Endothelial cell of umbilical vein (primary cell): ENCODE data around the gene VAV2. TPM values are rescaled to one million over a fixed set of nuclear protein-coding genes. Genes with fewer than 3 reads are reported as not detected.

Source experiments
- BruUV-seq: library from RNA; stranded (reverse); fragments of 400-500 nt; replicated peaks from 2 replicates; lab custom pipeline; 2021; lab: Mats Ljungman, UMichigan
- CTCF ChIA-PET: fragments of 300-600, 350-600 bp; sonication (Branson Sonifier 250); formaldehyde crosslinking; loops from one replicate; lab custom pipeline; 2021; ENCODE audit warnings: antibody characterized with exemption, inconsistent platforms; lab: Charles Lee
- POLR2A ChIA-PET: fragments of 300-600, 350-600 bp; sonication (Branson Sonifier 250); formaldehyde crosslinking; loops from one replicate; lab custom pipeline; 2021; ENCODE audit warnings: antibody characterized with exemption, inconsistent platforms; lab: Charles Lee
- DNase-seq: peaks from one replicate; pipeline ENCODE4 v3.0.0-alpha.2; 2011; ENCODE audit warnings: low read depth, low spot score
- FAIRE-seq: peaks from 2 replicates; lab custom pipeline; 2011; peaks lifted over from hg19 to GRCh38; lab: Jason Lieb, UNC
- H2AFZ ChIP-seq: 2 replicates; pipeline ENCODE4 v1.6.0; 2012; ENCODE audit warnings: low read depth, low read length, control low read depth, inconsistent platforms
- H3K27ac ChIP-seq: 2 replicates; pipeline ENCODE4 v1.5.1; 2011; ENCODE audit warnings: low read depth, mild to moderate bottlenecking, control low read depth, low read length, moderate library complexity; ENCODE audit not compliant: insufficient read depth
- H3K27me3 ChIP-seq, 2 experiments: 2 replicates each; pipeline versions ENCODE4 v1.6.0 to v1.6.1; 2011; ENCODE audit warnings: low read length in 2 of 2, mixed read lengths in 1 of 2; ENCODE audit not compliant: control insufficient read depth in 2 of 2, insufficient read depth in 2 of 2
- H3K36me3 ChIP-seq, 2 experiments: 2 replicates in 1 of 2; 3 replicates in 1 of 2; pipeline ENCODE4 v1.5.1; 2011; ENCODE audit warnings: low read length in 2 of 2, mild to moderate bottlenecking in 1 of 2, moderate library complexity in 1 of 2; ENCODE audit not compliant: control insufficient read depth in 2 of 2, insufficient read depth in 2 of 2; ENCODE audit errors: extremely low read depth in 1 of 2
- H3K4me1 ChIP-seq: 3 replicates; pipeline ENCODE4 v1.5.1; 2011; ENCODE audit warnings: mild to moderate bottlenecking, low read length; ENCODE audit not compliant: control insufficient read depth, insufficient read depth; ENCODE audit errors: extremely low read depth
- H3K4me2 ChIP-seq: 2 replicates; pipeline ENCODE4 v1.6.1; 2011; ENCODE audit warnings: low read length, control low read depth, mixed read lengths; ENCODE audit not compliant: insufficient read depth
- H3K4me3 ChIP-seq, 3 experiments: fragments of 200-600 bp in 1 of 3; sonication (generic), shearing (Covaris generic) in 1 of 3; replicated peaks in 1 of 3; 2 replicates each; pipeline ENCODE4 v1.5.1; 2011 to 2016; ENCODE audit warnings: control low read depth in 3 of 3, low read length in 3 of 3, mild to moderate bottlenecking in 2 of 3, inconsistent platforms in 1 of 3, low read depth in 1 of 3, moderate library complexity in 1 of 3; ENCODE audit not compliant: insufficient read depth in 1 of 3
- H3K79me2 ChIP-seq: 2 replicates; pipeline ENCODE4 v1.6.0; 2012; ENCODE audit warnings: low read length, inconsistent platforms; ENCODE audit not compliant: control insufficient read depth, insufficient read depth
- H3K9ac ChIP-seq: replicated peaks from 2 replicates; pipeline ENCODE3; 2011; ENCODE audit warnings: low read length, control low read depth; ENCODE audit not compliant: insufficient read depth; ENCODE audit errors: extremely low read depth
- H3K9me1 ChIP-seq: replicated peaks from 3 replicates; pipeline ENCODE4 v1.6.0; 2011; ENCODE audit warnings: mild to moderate bottlenecking, low read length; ENCODE audit not compliant: control insufficient read depth, insufficient read depth; ENCODE audit errors: extremely low read depth
- H3K9me3 ChIP-seq: replicated peaks from 2 replicates; pipeline ENCODE4 v1.5.1; 2012; ENCODE audit warnings: low read length, inconsistent platforms; ENCODE audit not compliant: control insufficient read depth, insufficient read depth
- H4K20me1 ChIP-seq: replicated peaks from 2 replicates; pipeline ENCODE3; 2011; ENCODE audit warnings: mild to moderate bottlenecking, low read length; ENCODE audit not compliant: control insufficient read depth, insufficient read depth; ENCODE audit errors: extremely low read depth
- CTCF ChIP-seq, 2 donors: IDR thresholded peaks; 1 replicate in 1 of 2; 2 replicates in 1 of 2; pipeline ENCODE4 v1.5.1; 2011; ENCODE audit warnings: low read length in 2 of 2, mild to moderate bottlenecking in 2 of 2, moderate library complexity in 2 of 2, control low read depth in 1 of 2, inconsistent platforms in 1 of 2, low read depth in 1 of 2; ENCODE audit not compliant: insufficient read depth in 1 of 2; ENCODE audit errors: extremely low read depth in 1 of 2
- EZH2 ChIP-seq: IDR thresholded peaks from 2 replicates; pipeline ENCODE4 v1.6.1; 2012; ENCODE audit warnings: borderline replicate concordance, low read depth, mild to moderate bottlenecking, moderate library complexity, low read length, inconsistent platforms; ENCODE audit not compliant: severe bottlenecking
- FOS ChIP-seq: IDR thresholded peaks from 2 replicates; pipeline ENCODE4 v1.6.1; 2011; ENCODE audit warnings: mild to moderate bottlenecking, low read length, moderate library complexity, borderline replicate concordance; ENCODE audit not compliant: insufficient read depth
- GATA2 ChIP-seq: IDR thresholded peaks from 2 replicates; pipeline ENCODE4 v1.7.0; 2011; ENCODE audit warnings: low read depth, mild to moderate bottlenecking, moderate library complexity, mixed read lengths, low read length; ENCODE audit not compliant: insufficient read length, insufficient read depth
- JUN ChIP-seq: IDR thresholded peaks from 2 replicates; pipeline ENCODE4 v1.6.1; 2011; ENCODE audit warnings: borderline replicate concordance, low read depth; ENCODE audit not compliant: insufficient read length, insufficient read depth
- MAX ChIP-seq: IDR thresholded peaks from 2 replicates; pipeline ENCODE4 v1.6.1; 2011; ENCODE audit not compliant: insufficient read depth, insufficient read length
- MYC ChIP-seq: IDR thresholded peaks from one replicate; pipeline ENCODE4 v1.6.1; 2011; ENCODE audit warnings: mild to moderate bottlenecking, low read depth, low read length
- POLR2A ChIP-seq: IDR thresholded peaks from 2 replicates; pipeline ENCODE4 v1.6.1; 2012; ENCODE audit warnings: low read depth, mild to moderate bottlenecking, control low read depth, low read length
- POLR2AphosphoS5 ChIP-seq: IDR thresholded peaks from 2 replicates; pipeline ENCODE4 v1.6.1; 2012; ENCODE audit warnings: low read depth, mild to moderate bottlenecking, control low read depth, low read length, moderate library complexity; ENCODE audit not compliant: insufficient read depth
- dilution Hi-C: fragments of 300-500 bp; cut with MboI; formaldehyde crosslinking; loops from one replicate; pipeline ENCODE4 v1.15.0; 2019; ENCODE audit warnings: low sequenced_read_pairs; ENCODE audit not compliant: extremely low pct_ligation_motif_present
- intact Hi-C: fragments of 100-400 bp; cut with micrococcal nuclease; formaldehyde crosslinking; loops from one replicate; pipeline ENCODE4 v1.10.0; 2022
- polyA plus RNA-seq, 4 experiments: library from polyadenylated mRNA; depleted of rRNA in 3 of 4; stranded (reverse) in 3 of 4; unstranded in 1 of 4; fragments of >200 nt; gene quantifications; 2 replicates each; pipeline versions ENCODE4 v1.2.1 to v1.2.3, GENCODE V29; 2011 to 2012; ENCODE audit warnings: missing spikeins in 1 of 4
- total RNA-seq: library from RNA; stranded (reverse); gene quantifications from 2 replicates; pipeline ENCODE4 v1.2.3, GENCODE V29; 2021

Gene VAV2
- total and polyA plus RNA-seq, 2 donors (not counting 3 experiments of a cell fraction or from before 2014, with no cell fraction given) = 10.6 to 30.6 TPM

DNA sequence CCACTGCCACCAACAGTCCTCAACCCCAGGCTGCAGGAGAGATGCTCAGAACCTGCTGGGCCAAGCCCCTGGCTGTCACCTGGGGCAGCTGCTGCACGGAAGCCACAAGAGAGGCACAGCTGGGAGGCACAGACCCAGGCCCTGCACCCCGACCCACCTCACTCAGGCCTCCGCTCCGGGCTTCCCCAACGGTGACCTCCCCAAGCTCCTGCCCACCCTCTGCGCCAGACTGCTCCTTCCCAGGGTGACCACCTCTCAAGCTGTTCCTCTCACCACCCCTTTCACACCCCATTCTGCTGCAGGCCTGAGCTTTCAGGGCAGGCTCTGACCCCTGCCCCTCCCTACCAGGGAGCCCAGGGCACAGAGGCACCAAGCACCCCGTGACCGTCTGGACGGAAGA lies 33.0 kb downstream of the VAV2 start:
- ChIA-PET POLR2A (no interaction called here), CTCF (interaction anchor here (1.4 kb wide), 1 partner anchor 11 kb away, joined by 6 read pairs; no protein-coding TSS in a partner anchor)
- BruUV-seq = no TSS peak
- Histone ChIP-seq H3K4me3 (no peak overlapping the region), H3K36me3 (no peaks in the 10 kb centered on the region), H4K20me1 (no peaks in the 10 kb centered on the region), H3K9me1 (no peaks in the 10 kb centered on the region), H3K9ac (no peak overlapping the region), H3K4me1 (peaks cover 36% of the 10 kb centered on the region), H3K9me3 (no peaks in the 10 kb centered on the region), H3K27ac (no peak overlapping the region), H3K27me3 (no peaks in the 10 kb centered on the region), H2AFZ (no peak overlapping the region), H3K79me2 (peaks cover 67% of the 10 kb centered on the region), H3K4me2 (no peak overlapping the region)
- no peak for DNase-seq
- TF ChIP-seq FOS = no peak
- intact Hi-C loops (no loop called here), dilution Hi-C loops (no loop called here)
- FAIRE-seq = no peak

DNA sequence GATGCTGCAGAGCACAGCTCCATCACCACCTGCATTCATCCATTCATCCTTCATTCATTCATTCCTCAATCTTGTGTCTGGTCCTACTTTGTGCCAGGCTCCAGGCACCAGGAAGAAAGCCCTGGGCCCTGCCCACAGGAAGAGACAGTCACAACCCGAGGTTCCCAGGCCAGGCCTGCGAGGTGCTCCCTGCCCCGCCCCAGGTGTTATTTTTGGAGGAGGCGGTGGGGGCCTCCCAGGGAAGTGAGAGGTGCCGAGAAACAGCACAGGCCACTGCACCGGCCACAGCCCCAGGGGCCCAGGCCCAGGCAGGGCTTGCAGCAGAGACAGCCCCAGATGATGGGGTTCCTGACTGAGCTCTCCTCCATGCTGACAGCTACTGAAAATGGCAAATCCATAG lies 33.4 kb downstream of the VAV2 start:
- POLR2A ChIA-PET = no interaction called here

More for the DNA sequence above, 33.4 kb downstream of the VAV2 start:
- no peak overlapping the region for H3K4me3 ChIP-seq
- no peaks in the 10 kb centered on the region for H4K20me1 ChIP-seq
- no peaks in the 10 kb centered on the region for H3K27me3 ChIP-seq
- no peak overlapping the region for H3K4me2 ChIP-seq
- no peaks in the 10 kb centered on the region for H3K9me3 ChIP-seq
- H3K9me1 ChIP-seq = no peaks in the 10 kb centered on the region
- FAIRE-seq (no peak), DNase-seq (no peak)
- peaks cover 65% of the 10 kb centered on the region for H3K79me2 ChIP-seq
- H3K9ac ChIP-seq = no peak overlapping the region
- dilution Hi-C loops = no loop called here
- no peaks in the 10 kb centered on the region for H3K36me3 ChIP-seq
- no peak overlapping the region for H2AFZ ChIP-seq
- H3K27ac ChIP-seq = no peak overlapping the region
- H3K4me1 ChIP-seq = peaks cover 36% of the 10 kb centered on the region
- BruUV-seq = no TSS peak
- CTCF ChIA-PET = interaction anchor here (1.4 kb wide), 1 partner anchor 11 kb away, joined by 6 read pairs; no protein-coding TSS in a partner anchor
- TF ChIP-seq GATA2 = no peak
- no peak for TF ChIP-seq FOS
- no peak for TF ChIP-seq MYC
- no peak for TF ChIP-seq MAX
- TF ChIP-seq CTCF (IDR thresholded peaks at IDR 0.05; ENCODE audit: extremely low read depth in 1 of 2, insufficient read depth in 1 of 2, low read depth in 1 of 2, low read length in 2 of 2) = no peak
- TF ChIP-seq EZH2 = no peak
- TF ChIP-seq POLR2A = no peak
- TF ChIP-seq POLR2AphosphoS5 = no peak
- TF ChIP-seq JUN = no peak
- intact Hi-C loops = no loop called here
